ENCODE results near the gene LSM14B. TPM values are rescaled to one million over a fixed set of nuclear protein-coding genes. Genes with fewer than 3 reads are reported as not detected.

The LSM14B gene
- polyA plus RNA-seq, 3 donors from 2014 or later = 0.19 to 1.9 (median 1.4) TPM

GRCh38 chr20:62118113-62119043, 3.9 kb upstream of the LSM14B start:
- Mint-ChIP-seq H3K27me3 (ENCODE audit: low read depth in 3 of 3) (peaks cover 15 to 28% (median 21%) of the 10 kb centered on the region in 3 donors), H3K9me3 (peaks cover 0 to 7% (median 2%) of the 10 kb centered on the region in 6 donors), H3K4me3 (peak overlapping the region; percentile 52 to 73 (median 68)), H3K36me3 (no peaks in the 10 kb centered on the region), H3K27ac (peak overlapping the region; percentile 66 to 96 (median 94)), H3K4me1 (peaks cover 33 to 40% of the 10 kb centered on the region in 2 donors)
- DNase-seq = no peak

GRCh38 chr20:62119115-62119514, 3.2 kb upstream of the LSM14B start:
- peak overlapping the region; percentile 6 to 29 (median 25) for H3K4me3 Mint-ChIP-seq
- DNase-seq = no peak
- peaks cover 0 to 7% (median 2%) of the 10 kb centered on the region in 6 donors for H3K9me3 Mint-ChIP-seq
- peaks cover 15 to 30% (median 21%) of the 10 kb centered on the region in 3 donors for H3K27me3 Mint-ChIP-seq (ENCODE audit: low read depth in 3 of 3)
- peak overlapping the region in 5 of 6 donors; percentile 92 to 96 (median 94) for H3K27ac Mint-ChIP-seq
- H3K36me3 Mint-ChIP-seq = peaks cover 0 to 1% (median under 1%) of the 10 kb centered on the region in 3 donors
- H3K4me1 Mint-ChIP-seq = peaks cover 40 to 47% of the 10 kb centered on the region in 2 donors

GRCh38 chr20:62119591-62120364, 2.5 kb upstream of the LSM14B start:
- DNase-seq = no peak
- peaks cover 44 to 53% of the 10 kb centered on the region in 2 donors for H3K4me1 Mint-ChIP-seq

GRCh38 chr20:62120365-62120762, 1.9 kb upstream of the LSM14B start:
- Mint-ChIP-seq H3K27ac (peak overlapping the region in 5 of 6 donors; percentile 90 to 96 (median 93)), H3K9me3 (peaks cover 0 to 4% (median 2%) of the 10 kb centered on the region in 6 donors), H3K36me3 (peaks cover 0 to 9% (median 5%) of the 10 kb centered on the region in 3 donors), H3K4me1 (peaks cover 47 to 53% of the 10 kb centered on the region in 2 donors), H3K27me3 (ENCODE audit: low read depth in 3 of 3) (peaks cover 15 to 27% (median 21%) of the 10 kb centered on the region in 3 donors), H3K4me3 (peak overlapping the region; percentile 17 to 88 (median 35))
- DNase-seq = no peak

More at GRCh38 chr20:62119591-62120364, 2.5 kb upstream of the LSM14B start:
- H3K27me3 Mint-ChIP-seq (ENCODE audit: low read depth in 3 of 3) = peaks cover 15 to 29% (median 22%) of the 10 kb centered on the region in 3 donors
- peak overlapping the region in 3 of 5 donors; percentile 17 to 88 (median 35) for H3K4me3 Mint-ChIP-seq
- H3K9me3 Mint-ChIP-seq = peaks cover 0 to 4% (median 2%) of the 10 kb centered on the region in 6 donors
- peaks cover 0 to 6% (median 5%) of the 10 kb centered on the region in 3 donors for H3K36me3 Mint-ChIP-seq
- peak overlapping the region in 5 of 6 donors; percentile 92 to 96 (median 94) for H3K27ac Mint-ChIP-seq

GRCh38 chr20:62120990-62121775, 1.1 kb upstream of the LSM14B start:
- Mint-ChIP-seq H3K27ac (peak overlapping the region; percentile 85 to 96 (median 94)), H3K4me3 (peak overlapping the region; percentile 88 to 91 (median 88)), H3K4me1 (peaks cover 47 to 53% of the 10 kb centered on the region in 2 donors), H3K36me3 (peaks cover 0 to 10% (median 5%) of the 10 kb centered on the region in 3 donors), H3K27me3 (ENCODE audit: low read depth in 3 of 3) (peaks cover 15 to 24% (median 24%) of the 10 kb centered on the region in 3 donors), H3K9me3 (peaks cover 0 to 2% (median 0%) of the 10 kb centered on the region in 6 donors)
- no peak for DNase-seq

GRCh38 chr20:62122654-62123449, 577 bp downstream of the LSM14B start:
- Mint-ChIP-seq H3K4me1 (peaks cover 38 to 46% of the 10 kb centered on the region in 2 donors), H3K36me3 (peaks cover 10 to 26% (median 18%) of the 10 kb centered on the region in 3 donors), H3K4me3 (peak overlapping the region; percentile 82 to 87 (median 83)), H3K9me3 (no peaks in the 10 kb centered on the region), H3K27me3 (ENCODE audit: low read depth in 3 of 3) (peaks cover 6 to 19% (median 16%) of the 10 kb centered on the region in 3 donors), H3K27ac (peak overlapping the region; percentile 43 to 88 (median 70))
- DNase-seq = peak in 1 of 3 donors; percentile 32

GRCh38 chr20:62123450-62124118, 1.3 kb downstream of the LSM14B start:
- peaks cover 18 to 34% (median 23%) of the 10 kb centered on the region in 3 donors for H3K36me3 Mint-ChIP-seq
- peak overlapping the region; percentile 82 to 87 (median 83) for H3K4me3 Mint-ChIP-seq
- H3K4me1 Mint-ChIP-seq = peaks cover 33 to 49% of the 10 kb centered on the region in 2 donors
- no peaks in the 10 kb centered on the region for H3K9me3 Mint-ChIP-seq
- peaks cover 4 to 21% (median 14%) of the 10 kb centered on the region in 3 donors for H3K27me3 Mint-ChIP-seq (ENCODE audit: low read depth in 3 of 3)
- peak overlapping the region; percentile 43 to 88 (median 70) for H3K27ac Mint-ChIP-seq
- no peak for DNase-seq

GRCh38 chr20:62126141-62126540, 3.9 kb downstream of the LSM14B start:
- H3K4me3 Mint-ChIP-seq = no peak overlapping the region
- no peak overlapping the region for H3K27ac Mint-ChIP-seq
- H3K36me3 Mint-ChIP-seq = peaks cover 22 to 50% (median 26%) of the 10 kb centered on the region in 3 donors
- H3K4me1 Mint-ChIP-seq = peaks cover 29 to 32% of the 10 kb centered on the region in 2 donors
- no peaks in the 10 kb centered on the region for H3K9me3 Mint-ChIP-seq
- H3K27me3 Mint-ChIP-seq (ENCODE audit: low read depth in 3 of 3) = peaks cover 2 to 15% (median 12%) of the 10 kb centered on the region in 3 donors
- DNase-seq = no peak

- peaks cover 2 to 12% (median 10%) of the 10 kb centered on the region in 3 donors for H3K27me3 Mint-ChIP-seq (ENCODE audit: low read depth in 3 of 3)
- H3K27ac Mint-ChIP-seq = peak overlapping the region in 1 of 6 donors; percentile 40
- no peaks in the 10 kb centered on the region for H3K9me3 Mint-ChIP-seq
- H3K4me3 Mint-ChIP-seq = no peak overlapping the region
- peaks cover 38 to 40% of the 10 kb centered on the region in 2 donors for H3K4me1 Mint-ChIP-seq
- H3K36me3 Mint-ChIP-seq = peaks cover 24 to 61% (median 26%) of the 10 kb centered on the region in 3 donors
- no peak for DNase-seq
These were observed 5.5 kb downstream of the LSM14B start for GRCh38 chr20:62127799-62128198.

- no peak overlapping the region for H3K4me3 Mint-ChIP-seq
- H3K36me3 Mint-ChIP-seq = peaks cover 24 to 61% (median 26%) of the 10 kb centered on the region in 3 donors
- H3K9me3 Mint-ChIP-seq = no peaks in the 10 kb centered on the region
These were observed 6.2 kb downstream of the LSM14B start for GRCh38 chr20:62128502-62128901.

GRCh38 chr20:62129731-62130531, 7.7 kb downstream of the LSM14B start:
- Mint-ChIP-seq H3K27ac (peak overlapping the region; percentile 17 to 66 (median 60)), H3K27me3 (ENCODE audit: low read depth in 3 of 3) (peaks cover 2 to 9% (median 4%) of the 10 kb centered on the region in 3 donors), H3K4me3 (peak overlapping the region in 1 of 5 donors; percentile 36), H3K9me3 (no peaks in the 10 kb centered on the region), H3K4me1 (peaks cover 23 to 30% of the 10 kb centered on the region in 2 donors), H3K36me3 (peaks cover 24 to 54% (median 25%) of the 10 kb centered on the region in 3 donors)
- DNase-seq = no peak

More at GRCh38 chr20:62128502-62128901, 6.2 kb downstream of the LSM14B start:
- H3K27me3 Mint-ChIP-seq (ENCODE audit: low read depth in 3 of 3) = peaks cover 2 to 10% (median 7%) of the 10 kb centered on the region in 3 donors
- DNase-seq = no peak
- H3K4me1 Mint-ChIP-seq = peaks cover 35 to 38% of the 10 kb centered on the region in 2 donors
- no peak overlapping the region for H3K27ac Mint-ChIP-seq
